ENCODE measurements around the gene FRMD8.
A peak's percentile ranks its signal among the peaks of the same experiment; 100 is the strongest.

The FRMD8 gene, protein sequence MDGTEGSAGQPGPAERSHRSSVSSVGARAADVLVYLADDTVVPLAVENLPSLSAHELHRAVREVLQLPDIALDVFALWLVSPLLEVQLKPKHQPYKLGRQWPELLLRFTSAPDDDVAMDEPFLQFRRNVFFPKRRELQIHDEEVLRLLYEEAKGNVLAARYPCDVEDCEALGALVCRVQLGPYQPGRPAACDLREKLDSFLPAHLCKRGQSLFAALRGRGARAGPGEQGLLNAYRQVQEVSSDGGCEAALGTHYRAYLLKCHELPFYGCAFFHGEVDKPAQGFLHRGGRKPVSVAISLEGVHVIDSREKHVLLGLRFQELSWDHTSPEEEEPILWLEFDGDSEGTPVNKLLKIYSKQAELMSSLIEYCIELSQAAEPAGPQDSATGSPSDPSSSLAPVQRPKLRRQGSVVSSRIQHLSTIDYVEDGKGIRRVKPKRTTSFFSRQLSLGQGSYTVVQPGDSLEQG

DNA sequence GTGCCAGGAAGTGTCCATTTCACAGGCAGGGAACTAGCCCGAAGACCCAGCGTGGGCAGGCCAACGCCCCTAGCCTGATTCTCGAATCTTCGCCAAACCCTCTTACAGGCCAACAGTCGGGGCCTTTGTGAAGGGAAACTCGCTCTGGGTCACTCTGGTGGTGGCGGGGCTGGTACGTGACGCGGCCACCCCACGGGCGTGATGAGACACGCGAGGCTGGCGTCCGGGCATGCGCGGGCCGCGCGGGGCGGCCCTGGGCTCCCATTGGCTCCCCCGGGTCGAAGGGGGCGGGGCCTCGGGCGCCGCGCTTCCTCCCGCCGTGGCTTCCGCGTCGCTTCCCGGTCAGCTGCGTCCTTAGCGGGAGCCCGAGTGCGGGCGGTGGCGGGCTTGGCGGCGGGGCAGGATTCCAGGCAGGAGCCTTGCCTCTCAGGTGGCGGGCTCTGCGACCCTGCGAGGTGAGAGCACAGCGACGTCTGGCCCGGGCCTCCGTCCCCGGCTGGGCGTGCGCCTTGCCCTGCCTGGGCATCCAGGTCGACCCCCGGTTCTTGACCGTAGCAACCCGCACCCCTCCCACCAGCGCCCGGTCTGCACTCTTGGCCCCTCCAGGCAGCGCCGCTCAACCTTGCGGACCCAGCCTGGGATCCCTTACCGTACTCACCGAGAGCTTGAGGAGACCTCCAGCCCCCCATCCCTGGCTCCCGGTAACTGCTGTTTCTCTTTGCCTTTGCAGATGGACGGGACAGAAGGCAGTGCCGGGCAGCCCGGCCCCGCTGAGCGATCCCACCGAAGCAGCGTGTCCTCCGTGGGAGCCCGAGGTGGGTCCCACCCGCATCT is at the start of gene FRMD8:
Gene FRMD8 (plus strand): TSS at position 331 of the 834 bp plus-strand sequence. CDS start 400 bp downstream, at position 731.
- peak; percentile 86 for DNase-seq

DNA sequence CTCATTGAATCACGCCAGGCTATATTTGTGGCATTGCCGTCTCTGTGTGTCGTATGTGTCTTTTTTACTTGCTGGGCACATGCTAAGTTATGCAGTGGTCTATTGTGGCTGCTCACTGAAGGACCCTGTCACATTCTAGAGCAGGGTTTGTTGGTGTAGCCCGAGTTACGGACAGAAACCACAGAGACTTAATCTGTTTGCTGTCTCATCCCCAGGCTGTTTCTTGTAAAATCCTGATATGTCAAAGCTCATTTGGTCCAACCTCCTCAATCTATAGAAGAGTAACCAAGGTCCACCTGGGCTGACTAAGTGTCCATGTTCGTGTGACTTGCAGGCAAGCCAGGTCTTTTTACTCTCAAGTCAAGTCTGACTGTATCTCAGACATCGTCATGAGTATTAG is 47.8 kb upstream of the FRMD8 start:
- no peak for DNase-seq

DNA sequence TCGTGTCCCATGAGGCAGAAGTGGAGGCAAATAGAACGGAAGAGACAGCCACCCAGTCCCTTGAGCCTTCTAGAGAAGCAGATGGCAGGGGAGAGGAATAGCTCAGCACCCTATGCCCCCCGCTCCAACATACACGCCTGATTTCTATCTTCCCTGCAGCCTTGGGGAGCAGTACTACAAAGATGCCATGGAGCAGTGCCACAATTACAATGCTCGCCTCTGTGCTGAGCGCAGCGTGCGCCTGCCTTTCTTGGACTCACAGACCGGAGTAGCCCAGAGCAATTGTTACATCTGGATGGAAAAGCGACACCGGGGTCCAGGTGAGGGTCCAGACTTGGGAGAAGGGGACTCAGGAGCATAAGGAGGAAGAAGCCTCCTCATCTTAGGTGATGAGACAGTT is 46.2 kb upstream of the FRMD8 start:
- no peak for DNase-seq

DNA sequence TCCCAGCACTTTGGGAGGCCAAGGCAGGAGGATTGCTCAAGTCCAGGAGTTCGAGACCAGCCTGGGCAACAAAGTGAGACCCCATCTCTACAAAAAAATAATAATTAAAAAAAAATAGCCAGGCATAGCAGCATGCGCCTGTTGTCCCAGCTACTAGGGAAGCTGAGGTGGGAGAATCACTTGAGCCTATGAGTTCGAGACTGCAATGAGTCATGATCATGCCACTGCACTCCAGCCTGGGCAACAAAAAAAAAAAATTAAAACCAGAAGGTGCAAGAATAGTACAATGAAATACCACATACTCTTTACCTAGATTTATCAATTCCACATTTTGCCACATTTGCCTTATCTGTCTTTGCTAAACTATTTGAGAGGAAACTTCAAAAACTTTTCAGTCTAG is 44.6 kb upstream of the FRMD8 start:
- no peak for DNase-seq

DNA sequence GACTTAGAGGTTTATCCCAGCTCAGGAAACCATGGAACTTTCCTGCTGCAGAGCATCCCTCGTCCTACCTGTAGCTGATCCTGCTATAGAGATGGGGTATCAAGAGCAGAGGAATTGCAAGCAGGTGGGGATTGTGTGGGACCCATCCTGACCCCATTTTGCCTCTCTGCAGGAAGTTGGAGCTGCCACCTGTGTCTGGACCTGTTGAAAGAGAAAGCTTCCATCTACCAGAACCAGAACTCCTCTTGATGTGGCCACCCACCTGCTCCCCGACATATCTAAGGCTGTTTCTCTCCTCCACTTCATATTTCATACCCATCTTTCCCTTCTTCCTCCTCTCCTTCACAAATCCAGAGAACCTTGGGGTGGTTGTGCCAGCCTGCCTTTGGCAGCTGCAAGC is 34.9 kb upstream of the FRMD8 start:
- DNase-seq: no peak

DNA sequence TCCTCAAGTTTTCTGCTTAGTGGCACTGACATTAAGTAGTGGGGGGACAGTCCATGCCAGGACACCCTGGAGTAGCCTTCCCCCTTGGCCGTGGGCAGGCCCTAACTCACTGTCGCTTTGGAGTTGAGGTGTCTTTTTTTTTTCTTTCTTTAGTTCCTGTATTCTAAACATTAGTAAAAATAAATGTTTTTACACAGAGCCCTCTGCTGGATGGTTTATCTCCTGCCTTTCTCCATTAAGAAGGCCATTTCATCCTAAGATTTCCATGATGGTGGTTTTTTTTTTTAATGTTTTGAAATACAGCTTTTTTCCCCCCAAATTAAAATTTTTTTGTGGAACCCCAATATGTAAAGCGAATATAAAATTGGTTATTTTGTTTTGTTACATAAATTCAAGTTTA is 33.7 kb upstream of the FRMD8 start:
- DNase-seq: no peak

DNA sequence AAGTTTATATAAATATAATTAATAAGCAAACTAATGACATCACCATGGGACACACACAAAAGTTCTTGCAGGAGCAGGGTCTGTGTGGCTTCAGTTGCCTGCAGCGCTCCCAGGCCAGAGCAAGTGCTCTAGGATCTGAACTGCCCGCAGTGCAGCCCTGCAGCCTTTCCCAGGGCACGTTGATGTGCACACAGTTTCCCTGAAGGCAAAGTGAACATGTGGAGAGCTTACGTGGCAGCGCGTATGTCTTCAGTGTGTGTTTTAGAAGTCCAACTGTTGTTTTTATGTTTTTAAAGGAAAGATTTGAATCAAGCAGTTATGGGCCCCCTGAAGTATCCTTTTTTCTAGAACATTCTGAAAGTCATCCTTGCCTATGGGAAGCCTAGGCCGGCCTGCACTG is 33.1 kb upstream of the FRMD8 start:
- no peak for DNase-seq

DNA sequence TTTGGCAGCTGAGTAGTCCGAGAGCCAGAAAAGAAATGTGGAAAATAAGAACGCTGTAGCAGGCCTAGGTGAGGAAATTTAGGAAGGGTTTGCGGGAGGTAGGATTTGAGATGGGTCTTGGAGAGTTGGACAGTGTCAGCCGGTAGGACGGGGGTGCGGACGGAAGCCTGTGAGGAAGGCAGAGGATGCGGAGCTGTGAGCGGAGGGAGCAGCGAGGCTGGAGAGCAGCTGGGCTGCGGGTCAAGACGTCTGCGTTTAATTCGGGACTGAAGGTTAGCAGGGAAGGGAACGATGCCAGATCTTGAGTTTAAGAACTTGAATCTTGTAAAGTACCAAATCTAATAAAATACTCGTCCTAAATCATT is 32.6 kb upstream of the FRMD8 start:
- no peak for DNase-seq

DNA sequence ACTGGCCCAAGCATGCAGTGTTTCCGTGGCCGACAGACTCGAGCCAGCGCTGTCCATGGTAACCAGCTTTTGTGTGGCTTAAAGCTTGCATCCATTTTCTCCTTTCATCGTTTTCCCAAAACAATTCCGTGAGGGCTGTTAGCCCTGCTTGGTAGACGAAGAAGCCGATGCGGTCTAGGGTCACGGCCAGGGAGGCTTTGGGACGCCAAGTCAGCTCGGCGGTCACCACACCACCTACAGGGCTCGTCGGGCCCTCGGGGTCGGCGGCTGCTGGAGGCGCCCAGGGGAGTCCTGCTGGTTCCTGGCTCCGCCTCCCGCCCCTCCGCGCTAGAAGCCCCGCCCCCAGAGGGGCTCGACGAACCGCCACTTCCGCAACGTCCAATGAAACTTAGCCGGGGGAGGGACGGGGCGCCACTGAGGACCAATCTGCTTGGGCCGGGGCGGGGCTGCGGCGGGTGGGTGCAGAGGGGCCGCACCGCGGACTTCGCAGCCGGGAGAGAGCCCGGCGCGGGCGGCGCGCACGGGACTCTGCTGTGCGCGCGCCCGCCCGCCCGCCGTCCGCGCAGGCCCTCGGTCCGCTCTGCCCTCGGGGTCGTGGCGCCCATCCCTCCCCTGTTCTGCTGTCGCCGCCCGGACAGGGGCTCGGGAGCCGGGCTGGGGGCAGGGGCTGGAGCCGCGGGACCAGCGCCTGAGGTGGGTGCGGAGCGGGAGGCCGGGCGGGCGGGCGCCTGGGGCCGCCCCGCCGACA is 32.0 kb upstream of the FRMD8 start, which contains the start of gene TIGD3:
Gene TIGD3 (plus strand): TSS at position 487 of the 748 bp plus-strand sequence. CDS start 1,058 bp downstream, outside the sequence.
- DNase-seq: peak; percentile 98

DNA sequence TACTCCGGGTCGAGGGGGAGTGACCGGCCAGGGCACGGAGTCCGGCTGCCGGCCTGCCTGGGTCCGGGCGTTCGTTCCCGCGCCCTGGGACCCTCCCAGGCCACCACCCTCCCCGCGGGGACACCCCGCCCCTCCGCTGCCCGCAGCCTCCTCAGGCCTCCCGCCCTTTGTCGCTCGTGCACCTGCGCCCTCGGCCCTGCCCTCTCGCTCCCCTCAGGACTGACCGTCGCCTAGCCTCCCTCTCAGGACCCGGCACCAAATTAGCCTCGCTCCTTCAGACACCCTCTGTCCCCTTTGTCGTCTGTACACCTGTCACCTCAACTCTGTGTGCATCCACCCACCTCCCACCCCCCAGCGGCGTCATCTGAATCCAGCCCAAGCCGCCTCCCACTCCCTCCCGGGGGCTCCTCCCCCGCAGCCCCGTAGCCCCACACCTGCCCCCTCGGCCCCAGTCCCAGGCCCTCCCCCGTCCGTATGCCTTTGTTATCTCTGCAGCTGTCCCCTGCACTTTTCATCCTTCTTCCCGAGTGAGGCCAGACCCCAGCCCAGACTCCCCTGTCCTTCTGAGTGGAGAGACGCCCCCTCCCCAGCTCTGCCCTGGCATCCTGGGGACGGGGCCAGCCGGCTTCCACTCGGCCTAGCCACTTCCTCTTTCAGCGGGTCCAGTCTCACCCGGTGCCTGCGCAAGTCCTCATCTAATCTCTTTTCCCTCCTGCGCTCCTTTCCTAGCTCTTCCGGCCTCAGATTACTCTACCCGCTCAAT is 31.2 kb upstream of the FRMD8 start:
- peak; percentile 83 for DNase-seq

DNA sequence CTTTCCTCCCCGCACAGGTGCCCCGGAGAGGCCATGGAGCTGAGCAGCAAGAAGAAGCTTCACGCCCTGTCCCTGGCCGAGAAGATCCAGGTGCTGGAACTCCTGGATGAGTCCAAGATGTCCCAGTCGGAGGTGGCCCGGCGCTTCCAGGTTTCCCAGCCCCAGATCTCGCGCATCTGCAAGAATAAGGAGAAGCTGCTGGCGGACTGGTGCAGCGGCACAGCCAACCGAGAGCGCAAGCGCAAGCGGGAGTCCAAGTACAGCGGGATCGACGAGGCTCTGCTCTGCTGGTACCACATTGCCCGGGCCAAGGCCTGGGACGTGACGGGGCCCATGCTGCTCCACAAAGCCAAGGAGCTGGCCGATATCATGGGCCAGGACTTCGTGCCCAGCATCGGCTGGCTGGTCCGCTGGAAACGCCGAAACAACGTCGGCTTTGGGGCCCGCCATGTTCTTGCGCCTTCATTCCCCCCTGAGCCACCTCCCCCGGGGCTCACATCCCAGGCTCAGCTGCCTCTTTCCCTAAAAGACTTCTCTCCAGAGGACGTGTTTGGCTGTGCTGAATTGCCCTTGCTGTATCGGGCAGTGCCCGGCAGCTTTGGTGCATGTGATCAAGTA is 30.6 kb upstream of the FRMD8 start:
- no peak for DNase-seq

DNA sequence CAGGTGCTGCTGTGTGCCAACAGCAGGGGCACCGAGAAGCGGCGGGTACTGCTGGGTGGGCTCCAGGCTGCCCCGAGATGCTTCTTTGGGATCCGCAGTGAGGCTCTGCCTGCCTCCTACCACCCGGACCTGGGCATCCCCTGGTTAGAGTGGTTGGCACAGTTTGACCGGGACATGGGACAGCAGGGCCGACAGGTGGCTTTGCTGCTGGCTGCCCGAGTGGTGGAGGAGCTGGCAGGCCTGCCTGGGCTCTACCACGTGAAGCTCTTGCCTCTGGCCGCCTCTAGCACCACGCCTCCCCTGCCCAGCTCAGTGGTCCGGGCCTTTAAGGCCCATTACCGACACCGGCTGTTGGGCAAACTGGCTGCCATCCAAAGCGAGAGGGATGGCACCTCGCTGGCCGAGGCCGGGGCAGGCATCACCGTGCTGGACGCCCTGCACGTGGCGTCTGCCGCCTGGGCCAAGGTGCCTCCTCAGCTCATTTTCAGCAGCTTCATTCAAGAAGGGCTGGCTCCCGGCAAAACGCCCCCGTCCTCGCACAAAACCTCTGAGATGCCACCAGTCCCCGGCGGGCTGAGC is 30.0 kb upstream of the FRMD8 start:
- DNase-seq: no peak

DNA sequence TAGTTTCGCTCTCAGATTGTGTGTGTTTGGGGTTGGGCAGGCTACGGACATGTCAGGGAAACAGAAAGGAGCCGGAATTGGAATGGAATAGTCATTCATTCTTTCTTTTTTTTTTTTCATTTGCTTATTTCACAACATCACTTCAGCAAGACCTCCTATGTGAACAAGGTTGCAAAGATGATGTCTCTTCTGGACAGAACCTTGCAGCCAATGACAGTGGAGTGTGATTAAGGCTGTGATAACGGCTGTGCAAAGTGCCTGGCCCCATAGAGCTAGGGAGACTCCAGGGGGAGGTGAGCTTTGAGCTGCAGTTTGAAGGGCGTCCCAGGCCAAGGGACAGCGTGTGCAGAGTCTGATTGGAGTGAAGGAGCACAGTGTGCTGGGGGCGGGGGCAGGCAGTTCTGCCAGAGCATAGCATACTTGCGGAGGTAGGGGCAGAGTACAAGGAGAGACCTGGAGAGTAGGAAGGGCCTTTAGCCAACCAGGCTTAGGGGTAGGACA is 28.5 kb upstream of the FRMD8 start:
- no peak for DNase-seq

DNA sequence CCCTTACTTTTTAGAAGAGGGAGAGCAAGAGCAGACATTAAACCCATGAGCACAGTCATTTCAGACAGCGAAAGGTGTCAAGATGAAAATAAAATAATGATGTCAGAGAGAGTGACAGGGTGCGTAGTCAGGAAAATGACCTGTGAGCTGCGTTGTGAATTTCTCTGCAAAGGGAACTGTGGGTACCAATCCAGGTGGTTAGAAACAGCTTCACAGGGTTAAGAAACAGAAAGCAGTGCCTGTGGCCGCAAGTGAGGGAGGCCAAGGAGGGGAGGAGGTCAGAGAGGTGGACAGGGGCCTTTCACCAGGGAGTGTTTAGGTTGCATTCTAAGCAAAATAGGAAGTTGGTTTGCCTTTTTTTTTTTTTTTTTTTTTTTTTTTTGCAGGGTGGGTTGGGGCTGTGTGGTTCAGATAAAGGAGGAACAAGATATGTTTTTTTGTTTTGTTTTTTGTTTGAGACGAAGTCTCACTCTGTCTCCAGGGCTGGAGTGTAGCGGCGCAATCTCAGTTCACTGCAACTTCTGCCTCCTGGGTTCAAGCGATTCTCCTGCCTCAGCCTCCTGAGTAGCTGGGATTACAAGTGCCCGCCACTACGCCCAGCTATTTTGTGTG is 24.0 kb upstream of the FRMD8 start:
- DNase-seq: no peak

DNA sequence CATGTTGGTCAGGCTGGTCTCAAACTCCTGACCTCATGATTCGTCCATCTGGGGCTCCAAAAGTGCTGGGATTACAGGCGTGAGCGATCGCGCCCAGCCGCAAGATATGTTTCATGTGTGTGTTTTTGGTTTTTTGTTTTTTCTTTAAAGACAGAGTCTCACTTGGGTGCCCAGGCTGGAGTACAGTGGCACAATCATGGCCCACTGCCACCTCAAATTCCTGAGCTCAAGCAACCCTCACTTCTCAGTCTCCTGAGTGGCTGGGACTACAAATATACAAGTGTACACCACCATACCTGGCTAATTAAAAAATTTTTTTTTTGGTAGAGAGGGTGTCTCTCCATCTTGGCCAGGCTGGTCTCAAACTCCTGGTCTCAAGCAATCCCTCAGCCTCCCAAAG is 23.5 kb upstream of the FRMD8 start:
- DNase-seq: no peak

DNA sequence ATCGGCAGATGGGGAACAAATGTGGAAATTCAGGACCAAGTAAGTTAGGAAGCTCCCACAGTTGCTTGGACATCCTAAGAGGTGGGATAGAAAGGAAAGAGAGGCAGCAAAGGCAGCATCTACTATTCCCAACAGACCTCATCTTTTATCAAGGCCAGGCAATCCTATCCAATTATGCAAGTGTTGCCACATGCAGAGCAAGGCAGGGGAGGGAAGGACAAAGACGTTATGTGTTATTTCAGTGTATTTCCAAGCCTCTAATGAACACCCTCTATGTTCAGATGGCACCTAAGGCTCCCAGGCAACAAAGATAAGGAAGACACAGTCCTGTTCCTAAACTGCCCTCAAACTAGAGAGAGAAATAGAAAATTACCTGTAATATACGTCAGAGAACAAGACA is 22.7 kb upstream of the FRMD8 start:
- no peak for DNase-seq

DNA sequence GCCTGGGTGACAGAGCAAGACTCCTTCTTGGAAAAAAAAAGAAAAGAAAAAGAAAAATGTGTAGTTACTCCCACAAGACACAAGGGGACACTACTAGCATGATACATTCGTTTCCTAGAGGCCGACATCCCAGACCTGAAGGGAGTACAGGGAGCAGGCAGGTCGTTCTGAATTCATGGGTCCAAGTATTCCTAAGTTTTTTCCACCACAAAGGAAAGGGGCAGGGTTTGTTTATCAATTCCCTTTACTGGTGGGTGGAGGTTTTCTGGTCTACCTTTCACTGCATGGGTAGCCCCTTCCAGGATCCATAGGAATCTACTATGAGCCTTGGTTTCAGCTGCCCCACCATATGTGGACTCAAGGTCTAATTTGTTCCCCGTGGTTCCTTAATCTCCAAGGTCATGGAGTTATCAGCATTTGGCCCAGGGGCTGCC is 20.1 kb upstream of the FRMD8 start:
- peak; percentile 70 for DNase-seq

DNA sequence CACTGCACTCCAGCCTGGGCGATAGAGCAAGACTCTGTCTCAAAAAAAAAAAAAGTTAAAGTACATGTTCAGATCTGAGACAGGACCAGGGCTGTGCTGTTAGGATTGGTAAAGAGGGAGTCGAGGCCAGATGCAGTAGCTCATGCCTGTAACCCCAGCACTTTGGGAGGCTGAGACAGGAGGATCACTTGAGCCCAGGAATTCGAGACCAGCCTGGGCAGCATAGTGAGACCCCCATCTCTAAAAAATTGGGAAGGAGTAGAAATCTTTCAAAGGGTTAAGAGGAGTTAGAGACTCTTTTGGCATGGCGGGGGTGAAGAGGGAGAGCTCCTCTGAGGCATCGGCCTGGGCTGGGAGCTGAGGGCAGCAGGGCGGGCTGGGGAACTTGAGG is 15.8 kb upstream of the FRMD8 start:
- no peak for DNase-seq

DNA sequence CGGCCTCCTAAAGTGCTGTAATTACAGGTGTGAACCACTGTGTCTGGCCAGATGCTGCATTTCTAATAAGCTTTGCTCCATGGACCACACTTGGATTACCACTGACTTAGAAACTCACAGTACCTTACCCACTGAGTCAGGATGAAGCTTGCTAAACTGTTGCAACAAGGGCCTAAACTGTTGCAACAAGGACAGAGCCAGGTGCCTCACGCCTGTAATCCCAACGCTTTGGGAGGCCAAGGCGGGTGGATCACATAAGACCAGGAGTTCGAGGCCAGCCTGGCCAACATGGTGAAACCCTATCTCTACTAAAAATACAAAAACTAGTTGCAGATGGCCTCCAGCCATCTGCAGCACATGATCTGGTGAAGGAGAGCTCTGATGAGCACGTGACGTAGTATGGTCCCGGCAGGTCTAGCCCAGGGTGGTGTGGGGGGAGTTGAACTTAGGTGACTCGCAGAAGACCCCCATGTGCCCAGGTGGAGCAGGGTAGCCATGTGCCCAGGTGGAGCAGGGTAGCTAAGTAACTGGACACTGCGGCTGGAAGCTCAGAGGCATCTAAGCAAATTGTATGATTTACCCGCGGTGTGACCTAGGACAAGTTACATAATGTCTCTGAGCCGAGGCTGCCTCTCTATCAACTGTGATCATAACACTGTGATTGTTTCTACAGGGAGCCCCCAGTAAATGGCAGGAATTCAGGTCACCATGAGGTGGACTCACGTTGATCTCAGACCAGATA is 12.4 kb upstream of the FRMD8 start:
- DNase-seq: no peak

DNA sequence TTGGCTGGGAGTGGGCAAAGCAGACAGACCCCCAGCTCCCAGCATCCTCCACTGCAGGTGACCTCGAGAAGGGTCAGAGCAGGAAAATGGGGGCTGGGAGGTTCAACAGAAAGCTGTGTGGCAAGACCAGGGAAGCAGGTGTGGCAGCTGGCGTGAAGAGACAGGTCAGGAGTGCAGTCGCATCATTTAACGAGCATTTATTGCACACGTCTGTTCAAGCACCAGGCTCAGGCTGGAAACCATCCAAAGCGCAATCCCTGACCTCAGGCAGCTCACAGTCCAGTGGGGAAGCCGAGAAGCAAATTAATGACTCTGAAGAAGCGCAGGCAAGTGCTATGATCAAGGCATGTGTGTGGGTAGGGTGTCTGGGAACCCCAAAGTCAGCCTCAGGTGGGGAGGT is 11.4 kb upstream of the FRMD8 start:
- no peak for DNase-seq
